DMS114 treated with DMSO at 0.1 percent for 48 hours (cell line): ENCODE results near the gene ZRANB1.

Experiments
- DNase-seq: peaks from one replicate; lab custom pipeline; 2025; ENCODE audit not compliant: unreplicated experiment; lab: John Stamatoyannopoulos, UW

The ZRANB1 gene

GRCh38 chr10:124993345-124993708 is 51.4 kb downstream of the ZRANB1 start:
- DNase-seq = no peak

GRCh38 chr10:124993736-124994451 is 52.0 kb downstream of the ZRANB1 start:
- DNase-seq = no peak

GRCh38 chr10:124994573-124995473 is 52.9 kb downstream of the ZRANB1 start:
- no peak for DNase-seq

DNA sequence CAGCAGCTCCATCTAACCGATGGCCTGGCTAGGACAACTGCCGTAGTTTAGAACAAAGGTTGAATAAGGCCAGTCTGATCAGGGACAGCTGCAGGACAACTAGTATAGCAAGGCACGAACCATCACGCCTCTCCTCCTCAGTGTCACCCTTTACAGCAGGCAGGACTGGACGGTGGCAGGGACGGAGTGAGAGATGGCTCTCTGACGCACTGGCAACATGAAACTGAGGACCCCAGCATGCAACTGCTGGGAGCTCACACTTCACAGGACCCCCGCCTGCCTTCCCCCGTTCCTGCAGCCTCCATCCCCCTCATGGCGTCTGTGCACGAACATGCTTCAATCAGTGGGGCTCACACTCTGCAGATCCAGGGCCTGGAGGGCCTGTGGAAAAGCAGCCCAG is 53.7 kb downstream of the ZRANB1 start:
- DNase-seq = no peak

GRCh38 chr10:124996127-124996853 is 54.4 kb downstream of the ZRANB1 start:
- no peak for DNase-seq

DNA sequence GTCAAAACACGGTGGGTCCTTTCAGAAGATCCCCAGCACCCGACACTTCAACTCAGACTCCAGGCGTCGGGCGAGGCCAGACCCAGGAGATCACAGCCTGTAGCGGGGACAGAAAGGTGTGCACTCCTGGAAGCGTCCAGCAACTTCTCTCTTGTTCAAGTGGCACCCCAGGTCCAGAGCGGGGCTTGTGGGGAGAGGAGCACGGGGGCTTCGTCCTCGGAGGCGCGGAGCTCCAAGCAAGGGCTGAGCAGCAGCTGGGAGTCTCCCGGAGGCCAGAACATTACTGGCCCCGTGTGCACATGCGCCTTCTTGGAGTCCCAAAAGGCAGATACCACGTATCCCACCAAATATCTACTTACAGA is 54.9 kb downstream of the ZRANB1 start:
- no peak for DNase-seq

- no peak for DNase-seq
Observed at GRCh38 chr10:124997306-124997705, 55.4 kb downstream of the ZRANB1 start.

DNA sequence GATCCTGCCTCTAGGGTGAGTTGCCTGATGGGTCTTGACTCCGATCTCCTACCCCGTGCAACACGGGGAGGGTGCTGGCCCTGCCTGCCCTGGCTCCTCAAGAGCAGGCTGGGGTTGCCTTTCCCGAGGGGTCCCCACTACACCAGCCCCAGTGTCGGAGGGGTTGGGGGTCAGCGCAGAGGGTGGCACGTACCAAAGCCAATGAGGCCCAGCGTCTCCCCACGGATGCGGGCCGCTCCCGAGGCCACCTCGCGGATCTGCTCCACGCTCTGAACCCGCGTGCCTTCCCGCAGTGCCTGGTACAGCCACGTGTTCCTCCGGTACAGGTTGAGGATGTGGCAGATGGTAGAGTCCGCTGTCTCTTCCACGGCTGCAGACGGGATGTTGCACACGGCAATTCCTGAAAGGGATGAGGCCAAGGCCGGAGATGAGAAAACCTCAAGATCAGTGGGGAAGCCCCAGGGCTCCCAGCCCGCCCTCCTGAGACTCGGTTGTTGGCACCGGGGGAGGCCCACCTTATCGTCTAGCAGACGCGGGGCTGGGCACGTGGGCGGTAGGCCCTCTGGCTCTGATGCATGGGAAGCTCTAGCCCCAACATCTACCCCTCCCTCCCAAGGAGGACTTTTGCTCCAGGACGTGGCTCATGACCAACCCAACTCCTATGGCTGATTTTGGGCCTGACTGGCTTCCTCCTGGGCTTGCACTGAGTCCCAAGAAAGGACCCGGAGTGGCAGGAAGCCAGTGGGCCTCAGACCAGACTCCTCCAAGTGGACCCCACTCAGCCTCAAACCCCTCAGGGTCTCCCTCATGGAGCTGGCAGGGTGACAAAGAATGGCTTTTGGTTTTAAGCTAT is 56.1 kb downstream of the ZRANB1 start:
- no peak for DNase-seq

GRCh38 chr10:124998624-124999291 is 56.8 kb downstream of the ZRANB1 start:
- no peak for DNase-seq

DNA sequence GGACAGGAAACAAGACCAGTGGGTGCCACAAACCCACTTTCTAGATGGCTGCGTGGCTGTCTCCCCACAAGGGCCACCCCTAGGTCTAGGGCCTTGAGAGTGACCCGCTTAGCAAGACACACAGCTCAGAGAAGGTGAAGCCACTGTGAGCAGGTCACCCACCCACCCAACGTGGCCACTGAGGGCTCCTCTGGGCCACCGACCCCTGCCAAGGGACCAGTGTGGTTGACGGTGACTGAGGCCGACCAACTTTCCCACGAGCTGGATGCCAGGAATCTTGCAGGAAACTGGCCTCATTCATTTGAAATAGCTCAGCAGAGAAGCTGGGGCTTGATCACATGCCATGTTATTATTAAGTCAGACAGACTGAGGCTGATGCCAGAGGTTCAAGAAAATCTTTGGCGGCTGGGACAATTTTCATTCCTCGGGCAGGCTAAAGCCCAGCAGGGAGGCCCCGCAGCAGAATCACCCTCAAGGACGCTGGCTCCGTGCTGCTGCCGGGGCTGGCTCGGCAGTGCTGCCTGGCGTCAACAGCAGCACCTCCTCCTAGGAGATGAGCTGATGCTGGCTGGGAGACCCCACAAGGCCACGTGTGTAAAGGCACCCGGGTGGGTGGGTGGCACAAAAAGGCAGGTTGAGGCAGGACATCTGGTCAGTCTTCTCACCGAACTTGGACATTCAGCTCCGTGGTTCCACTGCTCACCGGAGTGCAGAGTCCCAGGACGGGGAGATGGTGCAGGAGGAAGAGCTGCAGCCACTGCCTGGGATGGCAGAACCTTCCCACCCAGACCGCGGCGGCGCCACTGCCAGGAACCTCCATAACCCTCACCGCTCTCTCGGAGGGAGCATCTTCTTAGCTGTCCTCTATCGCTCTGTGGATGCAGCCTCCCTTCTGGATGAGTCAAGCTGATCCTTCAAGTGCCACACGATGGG is 57.8 kb downstream of the ZRANB1 start:
- DNase-seq = no peak

DNA sequence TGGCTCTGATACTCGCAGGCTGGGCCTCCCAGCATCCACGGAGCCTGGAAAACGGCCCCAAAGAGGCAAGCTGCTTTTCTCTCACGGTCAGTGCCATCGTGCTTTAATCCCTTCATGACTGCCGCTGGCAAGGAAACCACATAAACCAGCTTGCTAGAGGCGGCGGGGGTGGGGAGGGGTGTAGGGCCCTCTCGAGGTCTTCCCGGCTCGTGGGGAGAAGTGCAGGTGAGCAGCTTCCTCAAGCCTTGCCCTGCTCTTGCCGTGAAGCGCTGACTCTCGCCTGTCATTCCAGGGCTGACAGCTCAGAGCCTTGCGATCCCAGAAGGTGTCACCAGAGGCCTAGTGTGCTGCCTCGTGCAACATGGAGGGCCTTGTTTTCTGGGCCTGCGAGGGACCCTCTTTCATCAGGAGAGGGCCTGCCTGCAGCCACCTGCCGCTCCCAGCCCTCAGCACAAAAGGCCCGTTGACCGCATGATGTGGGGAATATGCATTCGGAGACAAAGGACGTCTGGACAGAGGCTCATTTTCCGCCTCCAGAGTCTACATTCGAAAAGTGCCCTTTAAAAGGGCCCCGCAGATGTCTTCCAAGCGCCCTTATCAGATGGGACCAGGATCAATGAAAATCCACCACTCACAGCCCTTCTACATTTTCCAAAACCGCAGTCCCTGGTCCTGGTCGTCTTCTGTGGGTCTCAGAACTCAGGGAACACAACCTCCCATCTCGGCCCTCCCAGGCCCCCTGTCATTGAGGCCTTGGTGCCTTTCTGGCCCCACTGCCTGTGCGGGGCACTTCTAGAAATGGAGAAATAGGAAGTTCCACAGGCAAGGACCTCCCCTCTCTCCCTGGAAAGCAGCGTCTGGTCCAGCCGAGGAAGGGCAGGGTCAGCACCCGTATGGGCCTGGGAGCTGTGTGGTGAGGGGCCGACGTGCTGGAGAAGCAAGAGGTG is 58.7 kb downstream of the ZRANB1 start:
- no peak for DNase-seq

- no peak for DNase-seq
Observed at GRCh38 chr10:125001313-125002046, 59.6 kb downstream of the ZRANB1 start.

DNA sequence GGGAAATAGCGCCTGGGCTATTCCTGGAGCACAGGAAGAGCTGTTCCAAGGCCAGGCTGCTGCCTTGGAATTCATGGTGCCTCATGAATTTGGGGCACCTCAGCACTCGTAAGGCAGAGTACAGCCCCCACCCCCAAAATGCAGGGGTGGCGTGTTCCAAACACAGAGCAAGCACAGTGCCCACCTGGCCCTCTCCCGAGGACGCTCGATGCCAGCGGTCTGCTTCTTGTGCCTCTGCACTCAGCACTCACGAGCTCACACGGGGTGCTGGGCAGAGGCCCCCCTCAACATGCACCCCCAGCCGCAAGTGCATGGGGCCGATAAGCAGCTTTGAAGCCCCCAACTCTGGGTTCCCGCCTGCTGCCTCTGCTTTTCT is 60.1 kb downstream of the ZRANB1 start:
- DNase-seq = no peak

DNA sequence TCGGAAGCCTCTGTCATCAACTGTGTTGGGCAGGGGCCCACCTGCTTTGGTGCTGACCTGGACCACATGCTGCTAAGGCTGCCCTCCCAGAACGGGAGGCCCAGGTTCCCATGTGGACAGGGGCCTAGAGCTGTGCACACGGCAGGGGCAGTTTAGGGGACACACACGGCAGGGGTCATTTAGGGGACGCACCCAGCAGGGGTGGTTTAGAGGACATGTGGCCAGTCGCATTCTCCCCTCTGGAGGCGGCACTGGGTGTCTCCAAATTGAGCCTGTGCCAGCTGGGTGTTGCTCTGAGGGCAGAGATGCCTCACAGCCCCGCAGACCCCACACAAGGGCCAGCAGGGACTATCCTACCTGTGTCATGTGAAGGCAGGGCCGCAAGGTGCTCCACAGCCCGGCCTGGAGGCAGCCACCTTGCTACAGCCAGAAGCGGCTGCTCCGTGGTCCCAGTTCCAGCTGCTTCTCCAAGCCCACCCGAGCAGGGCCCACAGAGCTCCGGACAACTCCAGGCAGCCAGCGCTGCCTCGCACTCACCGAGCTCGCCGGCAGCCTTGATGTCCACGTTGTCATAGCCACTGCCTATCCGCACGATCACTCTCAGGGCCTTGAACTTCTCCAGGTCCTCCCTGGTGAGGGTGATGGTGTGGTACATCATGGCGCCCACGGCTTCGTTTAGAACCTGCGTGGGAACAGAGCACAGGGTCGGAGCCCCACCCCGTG is 60.7 kb downstream of the ZRANB1 start:
- no peak for DNase-seq

DNA sequence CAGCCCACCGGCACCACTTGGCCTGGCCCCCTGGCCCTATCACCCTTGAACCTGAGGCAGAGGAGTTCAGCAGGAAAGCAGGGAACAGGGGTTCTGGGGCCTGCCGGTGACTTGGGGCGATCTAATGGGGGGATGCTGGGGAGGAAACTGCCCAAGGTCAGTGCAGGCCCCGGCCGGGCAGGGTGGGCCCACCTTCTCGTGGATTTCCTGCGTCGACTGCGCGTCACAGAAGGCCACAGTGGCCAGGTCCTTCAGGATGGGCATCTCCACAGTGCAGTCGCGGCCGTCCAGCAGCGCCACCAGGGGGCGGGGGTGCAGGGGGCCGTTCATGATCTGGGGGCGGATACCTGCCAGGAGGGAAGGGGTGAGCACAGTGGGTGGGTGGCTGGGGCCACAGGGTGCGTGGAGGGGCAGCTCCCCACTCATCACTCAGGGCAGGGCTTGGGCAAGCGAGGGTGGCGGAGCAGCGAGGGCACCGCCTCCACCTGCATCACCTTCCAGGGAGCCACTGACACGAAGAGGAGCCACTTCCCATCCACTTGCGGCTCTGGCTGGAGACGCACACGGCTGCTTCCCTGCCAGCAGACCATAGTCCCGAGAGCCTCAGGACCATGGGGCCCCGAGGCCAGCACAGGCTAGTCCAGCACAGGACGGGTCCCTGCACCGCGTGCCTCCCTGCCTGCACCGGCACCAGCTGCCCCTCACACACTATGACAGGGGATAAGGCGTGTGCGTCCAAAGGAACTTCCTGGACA is 61.4 kb downstream of the ZRANB1 start:
- no peak for DNase-seq

GRCh38 chr10:125003901-125004467 is 62.1 kb downstream of the ZRANB1 start:
- no peak for DNase-seq
